ENCODE data around the gene TAF7.
A peak's percentile ranks its signal among the peaks of the same experiment; 100 is the strongest.

DNA sequence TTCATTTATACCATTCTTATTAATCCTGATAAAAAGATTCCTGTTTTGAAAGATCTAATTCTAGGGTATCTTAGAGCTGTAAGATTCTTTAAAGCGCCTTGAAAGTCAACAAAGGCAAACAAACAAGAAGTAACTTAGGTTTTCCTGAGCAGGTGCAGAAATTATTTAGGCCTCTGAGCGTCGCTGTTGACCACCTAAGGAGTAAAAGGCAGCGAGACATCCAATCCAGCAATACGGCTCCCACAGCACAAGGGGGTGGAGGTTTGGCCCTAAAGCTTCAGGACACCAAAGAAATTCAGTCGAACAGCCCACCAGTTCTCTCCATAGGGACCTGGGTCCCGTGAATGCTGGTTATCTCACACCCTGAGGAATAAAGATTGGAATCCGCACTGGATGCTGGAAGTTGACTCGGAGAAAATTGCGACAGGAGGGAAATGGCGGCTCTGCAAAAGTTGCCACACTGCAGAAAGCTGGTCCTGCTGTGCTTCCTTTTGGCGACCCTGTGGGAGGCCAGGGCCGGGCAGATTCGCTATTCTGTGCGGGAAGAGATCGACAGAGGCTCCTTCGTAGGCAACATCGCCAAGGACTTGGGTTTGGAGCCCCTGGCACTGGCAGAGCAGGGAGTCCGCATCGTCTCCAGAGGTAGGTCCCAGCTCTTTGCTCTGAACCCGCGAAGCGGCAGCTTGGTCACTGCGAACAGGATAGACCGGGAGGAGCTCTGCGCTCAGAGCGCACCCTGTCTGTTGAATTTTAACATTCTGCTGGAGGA is 18.1 kb upstream of the TAF7 start, which contains the start of gene PCDHGA2:
- TF ChIP-seq, protein P1, sequence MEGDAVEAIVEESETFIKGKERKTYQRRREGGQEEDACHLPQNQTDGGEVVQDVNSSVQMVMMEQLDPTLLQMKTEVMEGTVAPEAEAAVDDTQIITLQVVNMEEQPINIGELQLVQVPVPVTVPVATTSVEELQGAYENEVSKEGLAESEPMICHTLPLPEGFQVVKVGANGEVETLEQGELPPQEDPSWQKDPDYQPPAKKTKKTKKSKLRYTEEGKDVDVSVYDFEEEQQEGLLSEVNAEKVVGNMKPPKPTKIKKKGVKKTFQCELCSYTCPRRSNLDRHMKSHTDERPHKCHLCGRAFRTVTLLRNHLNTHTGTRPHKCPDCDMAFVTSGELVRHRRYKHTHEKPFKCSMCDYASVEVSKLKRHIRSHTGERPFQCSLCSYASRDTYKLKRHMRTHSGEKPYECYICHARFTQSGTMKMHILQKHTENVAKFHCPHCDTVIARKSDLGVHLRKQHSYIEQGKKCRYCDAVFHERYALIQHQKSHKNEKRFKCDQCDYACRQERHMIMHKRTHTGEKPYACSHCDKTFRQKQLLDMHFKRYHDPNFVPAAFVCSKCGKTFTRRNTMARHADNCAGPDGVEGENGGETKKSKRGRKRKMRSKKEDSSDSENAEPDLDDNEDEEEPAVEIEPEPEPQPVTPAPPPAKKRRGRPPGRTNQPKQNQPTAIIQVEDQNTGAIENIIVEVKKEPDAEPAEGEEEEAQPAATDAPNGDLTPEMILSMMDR (IDR thresholded peaks at IDR 0.05) = peak; percentile 9 to 58 (median 46)
- TF ChIP-seq EP300 (IDR thresholded peaks at IDR 0.05) (no peak), POLR2A (IDR thresholded peaks at IDR 0.05) (no peak)

All from ovary (tissue), 3 donors.